GM12878 (cell line): ENCODE data around the gene USP9X. TPM values are rescaled to one million over a fixed set of nuclear protein-coding genes. Genes with fewer than 3 reads are reported as not detected.
A peak's percentile ranks its signal among the peaks of the same experiment; 100 is the strongest.

Experiments used
- ATF3 ChIP-seq: IDR thresholded peaks from 2 replicates; pipeline ENCODE4 v1.6.1; 2011; ENCODE audit warnings: low read depth, mild to moderate bottlenecking, low read length, moderate library complexity, borderline replicate concordance; ENCODE audit errors: extremely low read depth
- BACH1 ChIP-seq: fragments of 450-650 bp; IDR thresholded peaks from 2 replicates; pipeline ENCODE4 v1.6.1; 2017; ENCODE audit warnings: mild to moderate bottlenecking, borderline replicate concordance
- EP300 ChIP-seq, 2 experiments: fragments of 150-350 bp in 1 of 2; IDR thresholded peaks; 2 replicates each; pipeline ENCODE4 v1.6.1; 2011 to 2012; ENCODE audit warnings: low read depth in 2 of 2, low read length in 2 of 2, borderline replicate concordance in 1 of 2, improper control_type of control experiment in 1 of 2, inconsistent platforms in 1 of 2; ENCODE audit not compliant: control insufficient read depth in 1 of 2
- FOXK2 ChIP-seq: fragments of 450-650 bp; IDR thresholded peaks from 2 replicates; pipeline ENCODE4 v1.6.1; 2017; ENCODE audit warnings: mild to moderate bottlenecking, moderate library complexity
- HDAC6 ChIP-seq: fragments of 200-600 bp; sonication (generic); IDR thresholded peaks from one replicate; pipeline ENCODE4 v1.8.0; 2017; ENCODE audit warnings: antibody characterized with exemption; ENCODE audit not compliant: unreplicated experiment
- IKZF2 ChIP-seq, 2 experiments: fragments of 450-650 bp; IDR thresholded peaks; 2 replicates each; pipeline ENCODE4 v1.6.1; 2017; ENCODE audit warnings: mild to moderate bottlenecking in 2 of 2, moderate library complexity in 2 of 2
- LARP7 ChIP-seq: fragments of 450-650 bp; IDR thresholded peaks from 2 replicates; pipeline ENCODE4 v1.6.1; 2017; ENCODE audit warnings: mild to moderate bottlenecking
- MAX ChIP-seq: IDR thresholded peaks from 2 replicates; pipeline ENCODE4 v1.6.1; 2012; ENCODE audit warnings: low read depth, low read length, improper control_type of control experiment
- MYC ChIP-seq: IDR thresholded peaks from 2 replicates; pipeline ENCODE4 v1.6.1; 2011; ENCODE audit warnings: mild to moderate bottlenecking, low read length, moderate library complexity, inconsistent platforms; ENCODE audit not compliant: insufficient read depth, insufficient replicate concordance, insufficient read length, severe bottlenecking
- NBN ChIP-seq: fragments of 450-650 bp; IDR thresholded peaks from 2 replicates; pipeline ENCODE4 v1.6.1; 2016
- NR2C1 ChIP-seq: fragments of 450-650 bp; IDR thresholded peaks from 2 replicates; pipeline ENCODE4 v1.6.1; 2017; ENCODE audit warnings: antibody characterized with exemption, mild to moderate bottlenecking, moderate library complexity
- NRF1 ChIP-seq: conservative IDR thresholded peaks from 2 replicates; pipeline ENCODE4 v1.6.1; 2011; ENCODE audit warnings: mild to moderate bottlenecking, low read depth, low read length, improper control_type of control experiment
- SMAD1 ChIP-seq: fragments of 450-650 bp; IDR thresholded peaks from 2 replicates; pipeline ENCODE4 v1.6.1; 2018; ENCODE audit warnings: mild to moderate bottlenecking, low read depth; ENCODE audit not compliant: partially characterized antibody
- SMARCA5 ChIP-seq: fragments of 450-650 bp; IDR thresholded peaks from 2 replicates; pipeline ENCODE4 v1.6.1; 2017; ENCODE audit warnings: mild to moderate bottlenecking
- SPI1 ChIP-seq: IDR thresholded peaks from 2 replicates; pipeline ENCODE4 v1.6.1; 2011; ENCODE audit warnings: low read depth, mild to moderate bottlenecking, low read length, moderate library complexity, borderline replicate concordance; ENCODE audit not compliant: insufficient read depth
- SREBF1 ChIP-seq: IDR thresholded peaks from 2 replicates; pipeline ENCODE4 v1.6.1; 2012; ENCODE audit warnings: mild to moderate bottlenecking, low read length
- ZNF207 ChIP-seq: fragments of 450-650 bp; IDR thresholded peaks from 2 replicates; pipeline ENCODE4 v1.6.1; 2014; ENCODE audit warnings: antibody characterized with exemption, mild to moderate bottlenecking, borderline replicate concordance
- ZZZ3 ChIP-seq: IDR thresholded peaks from 2 replicates; pipeline ENCODE4 v1.6.1; 2011; ENCODE audit warnings: low read depth; ENCODE audit not compliant: control insufficient read depth, insufficient read length
- polyA plus RNA-seq, 11 experiments: library from polyadenylated mRNA; depleted of rRNA in 4 of 11; unstranded in 6 of 11; stranded (reverse) in 5 of 11; fragments of >200 nt; fragmentation: Nextera tagmentation in 4 of 11; fragmentation: Illumina TruSeq in 1 of 11; extraction: Ambion mirVana in 4 of 11; extraction: Trizol in 1 of 11; gene quantifications; 1 replicate in 1 of 11; 2 replicates in 10 of 11; pipeline versions ENCODE4 v1.2.1 to v1.2.3, GENCODE V29; 2011 to 2016; ENCODE audit warnings: inconsistent platforms in 2 of 11, missing spikeins in 2 of 11, low read depth in 1 of 11
- total RNA-seq, 4 experiments: library from RNA; depleted of rRNA in 3 of 4; stranded (reverse); fragments of >200 nt in 3 of 4; fragmentation: Illumina TruSeq in 1 of 4; extraction: Trizol in 1 of 4; gene quantifications; 2 replicates each; pipeline versions ENCODE4 v1.2.1 to v1.2.3, GENCODE V29; 2013 to 2021
- TF ChIP-seq, protein P1 (sequence below): fragments of 450-650 bp; IDR thresholded peaks from 2 replicates; pipeline ENCODE4 v1.6.1; 2014; ENCODE audit warnings: mild to moderate bottlenecking
- TF ChIP-seq, protein P2 (sequence below): fragments of 450-650 bp; IDR thresholded peaks from 2 replicates; pipeline ENCODE4 v1.6.1; 2017; ENCODE audit warnings: mild to moderate bottlenecking, moderate library complexity
- TF ChIP-seq, protein P3 (sequence below): fragments of 450-650 bp; formaldehyde crosslinking; IDR thresholded peaks from 2 replicates; pipeline ENCODE4 v1.4.0; 2020; ENCODE audit warnings: mild to moderate bottlenecking, moderate library complexity

The USP9X gene
- total and polyA plus RNA-seq, 10 of the 15 experiments (the other 5 are each of a cell fraction or from before 2014, with no cell fraction given) = 9.3 to 61.6 (median 31.7) TPM

- TF ChIP-seq, protein P1, sequence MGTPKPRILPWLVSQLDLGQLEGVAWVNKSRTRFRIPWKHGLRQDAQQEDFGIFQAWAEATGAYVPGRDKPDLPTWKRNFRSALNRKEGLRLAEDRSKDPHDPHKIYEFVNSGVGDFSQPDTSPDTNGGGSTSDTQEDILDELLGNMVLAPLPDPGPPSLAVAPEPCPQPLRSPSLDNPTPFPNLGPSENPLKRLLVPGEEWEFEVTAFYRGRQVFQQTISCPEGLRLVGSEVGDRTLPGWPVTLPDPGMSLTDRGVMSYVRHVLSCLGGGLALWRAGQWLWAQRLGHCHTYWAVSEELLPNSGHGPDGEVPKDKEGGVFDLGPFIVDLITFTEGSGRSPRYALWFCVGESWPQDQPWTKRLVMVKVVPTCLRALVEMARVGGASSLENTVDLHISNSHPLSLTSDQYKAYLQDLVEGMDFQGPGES = no peak
- TF ChIP-seq NRF1 (no peak), ZZZ3 (no peak), SPI1 (no peak), MYC (no peak), HDAC6 (no peak), FOXK2 (no peak), ZNF207 (no peak), IKZF2 (IDR thresholded peaks at IDR 0.05) (peak in 1 of 2 experiments; percentile 80; a peak in 3 of 4 replicates), SMARCA5 (peak; percentile 56), SREBF1 (no peak), BACH1 (no peak), MAX (no peak), EP300 (IDR thresholded peaks at IDR 0.05; ENCODE audit: borderline replicate concordance in 1 of 2, control insufficient read depth in 1 of 2, low read depth in 2 of 2, low read length in 2 of 2) (0 out of 4 replicates have a peak, but pooled peaks of 1 of the 2 experiments have one; percentile 16), NR2C1 (no peak), LARP7 (peak; percentile 73; the same call in 1 of the 2 replicates), SMAD1 (no peak), ATF3 (no peak), NBN (peak; percentile 98)
- TF ChIP-seq, protein P2, sequence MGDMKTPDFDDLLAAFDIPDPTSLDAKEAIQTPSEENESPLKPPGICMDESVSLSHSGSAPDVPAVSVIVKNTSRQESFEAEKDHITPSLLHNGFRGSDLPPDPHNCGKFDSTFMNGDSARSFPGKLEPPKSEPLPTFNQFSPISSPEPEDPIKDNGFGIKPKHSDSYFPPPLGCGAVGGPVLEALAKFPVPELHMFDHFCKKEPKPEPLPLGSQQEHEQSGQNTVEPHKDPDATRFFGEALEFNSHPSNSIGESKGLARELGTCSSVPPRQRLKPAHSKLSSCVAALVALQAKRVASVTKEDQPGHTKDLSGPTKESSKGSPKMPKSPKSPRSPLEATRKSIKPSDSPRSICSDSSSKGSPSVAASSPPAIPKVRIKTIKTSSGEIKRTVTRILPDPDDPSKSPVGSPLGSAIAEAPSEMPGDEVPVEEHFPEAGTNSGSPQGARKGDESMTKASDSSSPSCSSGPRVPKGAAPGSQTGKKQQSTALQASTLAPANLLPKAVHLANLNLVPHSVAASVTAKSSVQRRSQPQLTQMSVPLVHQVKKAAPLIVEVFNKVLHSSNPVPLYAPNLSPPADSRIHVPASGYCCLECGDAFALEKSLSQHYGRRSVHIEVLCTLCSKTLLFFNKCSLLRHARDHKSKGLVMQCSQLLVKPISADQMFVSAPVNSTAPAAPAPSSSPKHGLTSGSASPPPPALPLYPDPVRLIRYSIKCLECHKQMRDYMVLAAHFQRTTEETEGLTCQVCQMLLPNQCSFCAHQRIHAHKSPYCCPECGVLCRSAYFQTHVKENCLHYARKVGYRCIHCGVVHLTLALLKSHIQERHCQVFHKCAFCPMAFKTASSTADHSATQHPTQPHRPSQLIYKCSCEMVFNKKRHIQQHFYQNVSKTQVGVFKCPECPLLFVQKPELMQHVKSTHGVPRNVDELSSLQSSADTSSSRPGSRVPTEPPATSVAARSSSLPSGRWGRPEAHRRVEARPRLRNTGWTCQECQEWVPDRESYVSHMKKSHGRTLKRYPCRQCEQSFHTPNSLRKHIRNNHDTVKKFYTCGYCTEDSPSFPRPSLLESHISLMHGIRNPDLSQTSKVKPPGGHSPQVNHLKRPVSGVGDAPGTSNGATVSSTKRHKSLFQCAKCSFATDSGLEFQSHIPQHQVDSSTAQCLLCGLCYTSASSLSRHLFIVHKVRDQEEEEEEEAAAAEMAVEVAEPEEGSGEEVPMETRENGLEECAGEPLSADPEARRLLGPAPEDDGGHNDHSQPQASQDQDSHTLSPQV = no peak
- TF ChIP-seq, protein P3, sequence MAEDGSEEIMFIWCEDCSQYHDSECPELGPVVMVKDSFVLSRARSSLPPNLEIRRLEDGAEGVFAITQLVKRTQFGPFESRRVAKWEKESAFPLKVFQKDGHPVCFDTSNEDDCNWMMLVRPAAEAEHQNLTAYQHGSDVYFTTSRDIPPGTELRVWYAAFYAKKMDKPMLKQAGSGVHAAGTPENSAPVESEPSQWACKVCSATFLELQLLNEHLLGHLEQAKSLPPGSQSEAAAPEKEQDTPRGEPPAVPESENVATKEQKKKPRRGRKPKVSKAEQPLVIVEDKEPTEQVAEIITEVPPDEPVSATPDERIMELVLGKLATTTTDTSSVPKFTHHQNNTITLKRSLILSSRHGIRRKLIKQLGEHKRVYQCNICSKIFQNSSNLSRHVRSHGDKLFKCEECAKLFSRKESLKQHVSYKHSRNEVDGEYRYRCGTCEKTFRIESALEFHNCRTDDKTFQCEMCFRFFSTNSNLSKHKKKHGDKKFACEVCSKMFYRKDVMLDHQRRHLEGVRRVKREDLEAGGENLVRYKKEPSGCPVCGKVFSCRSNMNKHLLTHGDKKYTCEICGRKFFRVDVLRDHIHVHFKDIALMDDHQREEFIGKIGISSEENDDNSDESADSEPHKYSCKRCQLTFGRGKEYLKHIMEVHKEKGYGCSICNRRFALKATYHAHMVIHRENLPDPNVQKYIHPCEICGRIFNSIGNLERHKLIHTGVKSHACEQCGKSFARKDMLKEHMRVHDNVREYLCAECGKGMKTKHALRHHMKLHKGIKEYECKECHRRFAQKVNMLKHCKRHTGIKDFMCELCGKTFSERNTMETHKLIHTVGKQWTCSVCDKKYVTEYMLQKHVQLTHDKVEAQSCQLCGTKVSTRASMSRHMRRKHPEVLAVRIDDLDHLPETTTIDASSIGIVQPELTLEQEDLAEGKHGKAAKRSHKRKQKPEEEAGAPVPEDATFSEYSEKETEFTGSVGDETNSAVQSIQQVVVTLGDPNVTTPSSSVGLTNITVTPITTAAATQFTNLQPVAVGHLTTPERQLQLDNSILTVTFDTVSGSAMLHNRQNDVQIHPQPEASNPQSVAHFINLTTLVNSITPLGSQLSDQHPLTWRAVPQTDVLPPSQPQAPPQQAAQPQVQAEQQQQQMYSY (CRISPR knock-in tag) = no peak
Measured at GRCh38 chrX:41084893-41085511, at the start of gene USP9X (continued).
